Loucy (cell line): Measurements from ENCODE around the gene SAMD4A.

Experiments
- EZH2phosphoT487 ChIP-seq: fragments of 200-600 bp; IDR thresholded peaks from 2 replicates; pipeline ENCODE4 v1.6.1; 2018; ENCODE audit warnings: antibody characterized with exemption, mild to moderate bottlenecking, moderate library complexity, borderline replicate concordance
- TF ChIP-seq, protein P1 (sequence below): fragments of 200-600 bp; sonication (generic); conservative IDR thresholded peaks from 2 replicates; pipeline ENCODE4 v1.5.1; 2014; ENCODE audit warnings: mild to moderate bottlenecking, antibody characterized with exemption, low read length

DNA sequence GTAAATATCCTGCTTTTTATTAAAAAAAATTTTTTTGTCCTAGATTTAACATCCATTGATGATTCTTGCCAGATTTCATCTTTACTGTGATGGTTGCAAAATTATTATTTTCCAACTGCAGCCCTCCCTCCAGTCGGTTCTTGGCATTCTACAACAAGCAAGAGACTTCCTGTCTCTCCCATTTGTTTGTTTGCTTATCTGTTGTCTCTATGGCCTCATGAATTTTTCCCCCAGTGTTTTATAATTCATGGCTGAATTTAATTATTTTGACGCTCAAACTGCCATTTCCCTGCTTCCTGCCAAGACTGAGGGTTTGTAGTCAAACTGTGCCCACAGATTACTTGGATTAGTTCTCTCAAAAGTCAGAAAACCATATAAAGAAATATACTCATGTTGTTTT is 31.3 kb upstream of the SAMD4A start:
- TF ChIP-seq EZH2phosphoT487: no peak
- TF ChIP-seq, protein P1, sequence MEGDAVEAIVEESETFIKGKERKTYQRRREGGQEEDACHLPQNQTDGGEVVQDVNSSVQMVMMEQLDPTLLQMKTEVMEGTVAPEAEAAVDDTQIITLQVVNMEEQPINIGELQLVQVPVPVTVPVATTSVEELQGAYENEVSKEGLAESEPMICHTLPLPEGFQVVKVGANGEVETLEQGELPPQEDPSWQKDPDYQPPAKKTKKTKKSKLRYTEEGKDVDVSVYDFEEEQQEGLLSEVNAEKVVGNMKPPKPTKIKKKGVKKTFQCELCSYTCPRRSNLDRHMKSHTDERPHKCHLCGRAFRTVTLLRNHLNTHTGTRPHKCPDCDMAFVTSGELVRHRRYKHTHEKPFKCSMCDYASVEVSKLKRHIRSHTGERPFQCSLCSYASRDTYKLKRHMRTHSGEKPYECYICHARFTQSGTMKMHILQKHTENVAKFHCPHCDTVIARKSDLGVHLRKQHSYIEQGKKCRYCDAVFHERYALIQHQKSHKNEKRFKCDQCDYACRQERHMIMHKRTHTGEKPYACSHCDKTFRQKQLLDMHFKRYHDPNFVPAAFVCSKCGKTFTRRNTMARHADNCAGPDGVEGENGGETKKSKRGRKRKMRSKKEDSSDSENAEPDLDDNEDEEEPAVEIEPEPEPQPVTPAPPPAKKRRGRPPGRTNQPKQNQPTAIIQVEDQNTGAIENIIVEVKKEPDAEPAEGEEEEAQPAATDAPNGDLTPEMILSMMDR: no peak
